ENCODE results near the gene BTN1A1. TPM values are rescaled to one million over a fixed set of nuclear protein-coding genes. Genes with fewer than 3 reads are reported as not detected.
A peak's percentile ranks its signal among the peaks of the same experiment; 100 is the strongest.

Gene BTN1A1
- polyA plus RNA-seq, 2 of the 4 experiments (the other 2 are of a cell fraction) = not detected

DNA sequence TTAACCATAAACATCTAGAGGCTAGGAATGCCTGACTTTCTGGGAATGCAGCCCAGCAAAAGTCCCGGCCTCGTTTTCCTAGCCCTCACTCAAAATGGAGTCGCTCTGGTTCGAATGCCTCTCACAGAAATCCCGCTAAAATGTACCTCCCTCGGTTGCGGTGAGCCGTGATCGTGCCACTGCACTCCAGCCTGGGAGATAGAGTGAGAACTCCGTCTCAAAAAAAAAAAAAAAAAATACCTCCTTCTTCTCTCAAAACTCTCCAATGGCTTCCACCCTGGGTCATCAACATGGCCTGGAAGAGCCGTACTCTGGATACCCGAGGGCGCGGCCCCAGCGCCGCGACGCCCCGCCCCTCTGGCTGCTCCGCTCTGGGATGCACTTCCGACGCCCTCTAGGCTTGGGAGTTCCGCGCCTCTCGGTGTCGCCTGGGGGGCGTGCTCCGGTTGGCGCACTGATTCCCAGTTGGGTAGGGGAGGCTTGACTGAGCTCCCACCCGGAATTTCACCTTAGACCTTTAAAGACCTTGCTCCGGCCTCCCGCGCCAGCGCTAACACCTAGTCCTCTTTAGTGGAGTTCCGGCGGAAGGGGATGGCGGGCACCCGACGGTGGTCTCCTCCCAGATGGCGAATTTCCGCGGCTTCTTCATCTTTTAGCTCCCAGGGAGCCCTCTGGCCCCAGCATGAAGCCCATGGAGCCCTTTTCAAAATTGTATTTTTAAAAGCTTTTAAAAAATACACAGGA is 50.3 kb downstream of the BTN1A1 start:
- CTCF ChIA-PET = interaction anchor here (0.6 to 1.2 kb wide), 2 partner anchors 209 to 623 kb away, joined by 3 to 6 read pairs; no protein-coding TSS in a partner anchor
- H3K4me2 ChIP-seq = peak overlapping the region; percentile 63
- WGBS (ENCODE audit: missing lambda C conversion rate) = 24% methylated on average over 24 of the region's 42 CpGs
- H3K4me1 ChIP-seq = no peaks in the 10 kb centered on the region
- POLR2A ChIA-PET = interaction anchor here (1.1 to 1.9 kb wide), 3 partner anchors 13 to 220 kb away, joined by 3 to 8 read pairs (median 3); partner anchors contain the start of gene HMGN4
- H3K4me3 ChIP-seq = peak overlapping the region; percentile 54
- H3K9me3 ChIP-seq = no peaks in the 10 kb centered on the region
- H3K27ac ChIP-seq = peak overlapping the region; percentile 75 to 87
- peak; percentile 69 to 84 for ATAC-seq
- peak in 1 of 2 experiments; percentile 79 for DNase-seq (ENCODE audit: low read depth in 1 of 2, low spot score in 1 of 2)
- no peak for FAIRE-seq
- TF ChIP-seq ESRRA (IDR thresholded peaks at IDR 0.05; ENCODE audit: borderline replicate concordance, low read length) (no peak), JUNB (IDR thresholded peaks at IDR 0.05) (no peak), CBX8 (IDR thresholded peaks at IDR 0.05) (no peak), RCOR1 (IDR thresholded peaks at IDR 0.05; ENCODE audit: low read depth, low read length) (no peak), TFCP2L1 (CRISPR knock-in tag; IDR thresholded peaks at IDR 0.05) (peak; percentile 64; the same call in 1 of the 2 replicates), FOXS1 (CRISPR knock-in tag; IDR thresholded peaks at IDR 0.05) (peak; percentile 93), GATA3 (IDR thresholded peaks at IDR 0.05; ENCODE audit: borderline replicate concordance) (no peak), FOSL2 (IDR thresholded peaks at IDR 0.05) (no peak), FOSL2 (CRISPR knock-in tag; IDR thresholded peaks at IDR 0.05) (no peak), MAFK (IDR thresholded peaks at IDR 0.05; ENCODE audit: partially characterized antibody) (no peak), ZSCAN20 (CRISPR knock-in tag; IDR thresholded peaks at IDR 0.05) (peak; percentile 96), HDAC2 (IDR thresholded peaks at IDR 0.05) (no peak), CHD4 (IDR thresholded peaks at IDR 0.05; ENCODE audit: borderline replicate concordance) (no peak), HOXA7 (CRISPR knock-in tag; IDR thresholded peaks at IDR 0.05) (peak; percentile 90), HOXB5 (CRISPR knock-in tag; IDR thresholded peaks at IDR 0.05) (peak; percentile 97), EP300 (IDR thresholded peaks at IDR 0.05) (no peak), HEYL (CRISPR knock-in tag; IDR thresholded peaks at IDR 0.05) (peak; percentile 99), SMC3 (IDR thresholded peaks at IDR 0.05) (no peak), TP53 (CRISPR knock-in tag; IDR thresholded peaks at IDR 0.05) (peak; percentile 86; the same call in 1 of the 2 replicates), JUN (IDR thresholded peaks at IDR 0.05) (peak in 1 of 2 experiments; percentile 41; a peak in 2 of 5 replicates), RFX5 (IDR thresholded peaks at IDR 0.05) (no peak), ZC3H11A (IDR thresholded peaks at IDR 0.05) (no peak)
- TF ChIP-seq, protein P1, sequence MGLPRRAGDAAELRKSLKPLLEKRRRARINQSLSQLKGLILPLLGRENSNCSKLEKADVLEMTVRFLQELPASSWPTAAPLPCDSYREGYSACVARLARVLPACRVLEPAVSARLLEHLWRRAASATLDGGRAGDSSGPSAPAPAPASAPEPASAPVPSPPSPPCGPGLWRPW (IDR thresholded peaks at IDR 0.05) = no peak
- TF ChIP-seq, protein P2, sequence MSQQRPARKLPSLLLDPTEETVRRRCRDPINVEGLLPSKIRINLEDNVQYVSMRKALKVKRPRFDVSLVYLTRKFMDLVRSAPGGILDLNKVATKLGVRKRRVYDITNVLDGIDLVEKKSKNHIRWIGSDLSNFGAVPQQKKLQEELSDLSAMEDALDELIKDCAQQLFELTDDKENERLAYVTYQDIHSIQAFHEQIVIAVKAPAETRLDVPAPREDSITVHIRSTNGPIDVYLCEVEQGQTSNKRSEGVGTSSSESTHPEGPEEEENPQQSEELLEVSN (IDR thresholded peaks at IDR 0.05; ENCODE audit: borderline replicate concordance, low read depth) = peak; percentile 42
- TF ChIP-seq, protein P3, sequence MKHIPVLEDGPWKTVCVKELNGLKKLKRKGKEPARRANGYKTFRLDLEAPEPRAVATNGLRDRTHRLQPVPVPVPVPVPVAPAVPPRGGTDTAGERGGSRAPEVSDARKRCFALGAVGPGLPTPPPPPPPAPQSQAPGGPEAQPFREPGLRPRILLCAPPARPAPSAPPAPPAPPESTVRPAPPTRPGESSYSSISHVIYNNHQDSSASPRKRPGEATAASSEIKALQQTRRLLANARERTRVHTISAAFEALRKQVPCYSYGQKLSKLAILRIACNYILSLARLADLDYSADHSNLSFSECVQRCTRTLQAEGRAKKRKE (CRISPR knock-in tag; IDR thresholded peaks at IDR 0.05; ENCODE audit: low read depth) = peak; percentile 99
- TF ChIP-seq, protein P4, sequence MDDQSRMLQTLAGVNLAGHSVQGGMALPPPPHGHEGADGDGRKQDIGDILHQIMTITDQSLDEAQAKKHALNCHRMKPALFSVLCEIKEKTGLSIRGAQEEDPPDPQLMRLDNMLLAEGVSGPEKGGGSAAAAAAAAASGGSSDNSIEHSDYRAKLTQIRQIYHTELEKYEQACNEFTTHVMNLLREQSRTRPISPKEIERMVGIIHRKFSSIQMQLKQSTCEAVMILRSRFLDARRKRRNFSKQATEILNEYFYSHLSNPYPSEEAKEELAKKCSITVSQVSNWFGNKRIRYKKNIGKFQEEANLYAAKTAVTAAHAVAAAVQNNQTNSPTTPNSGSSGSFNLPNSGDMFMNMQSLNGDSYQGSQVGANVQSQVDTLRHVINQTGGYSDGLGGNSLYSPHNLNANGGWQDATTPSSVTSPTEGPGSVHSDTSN (IDR thresholded peaks at IDR 0.05) = no peak
- TF ChIP-seq, protein P5, sequence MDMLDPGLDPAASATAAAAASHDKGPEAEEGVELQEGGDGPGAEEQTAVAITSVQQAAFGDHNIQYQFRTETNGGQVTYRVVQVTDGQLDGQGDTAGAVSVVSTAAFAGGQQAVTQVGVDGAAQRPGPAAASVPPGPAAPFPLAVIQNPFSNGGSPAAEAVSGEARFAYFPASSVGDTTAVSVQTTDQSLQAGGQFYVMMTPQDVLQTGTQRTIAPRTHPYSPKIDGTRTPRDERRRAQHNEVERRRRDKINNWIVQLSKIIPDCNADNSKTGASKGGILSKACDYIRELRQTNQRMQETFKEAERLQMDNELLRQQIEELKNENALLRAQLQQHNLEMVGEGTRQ (IDR thresholded peaks at IDR 0.05) = no peak
- TF ChIP-seq, protein P6, sequence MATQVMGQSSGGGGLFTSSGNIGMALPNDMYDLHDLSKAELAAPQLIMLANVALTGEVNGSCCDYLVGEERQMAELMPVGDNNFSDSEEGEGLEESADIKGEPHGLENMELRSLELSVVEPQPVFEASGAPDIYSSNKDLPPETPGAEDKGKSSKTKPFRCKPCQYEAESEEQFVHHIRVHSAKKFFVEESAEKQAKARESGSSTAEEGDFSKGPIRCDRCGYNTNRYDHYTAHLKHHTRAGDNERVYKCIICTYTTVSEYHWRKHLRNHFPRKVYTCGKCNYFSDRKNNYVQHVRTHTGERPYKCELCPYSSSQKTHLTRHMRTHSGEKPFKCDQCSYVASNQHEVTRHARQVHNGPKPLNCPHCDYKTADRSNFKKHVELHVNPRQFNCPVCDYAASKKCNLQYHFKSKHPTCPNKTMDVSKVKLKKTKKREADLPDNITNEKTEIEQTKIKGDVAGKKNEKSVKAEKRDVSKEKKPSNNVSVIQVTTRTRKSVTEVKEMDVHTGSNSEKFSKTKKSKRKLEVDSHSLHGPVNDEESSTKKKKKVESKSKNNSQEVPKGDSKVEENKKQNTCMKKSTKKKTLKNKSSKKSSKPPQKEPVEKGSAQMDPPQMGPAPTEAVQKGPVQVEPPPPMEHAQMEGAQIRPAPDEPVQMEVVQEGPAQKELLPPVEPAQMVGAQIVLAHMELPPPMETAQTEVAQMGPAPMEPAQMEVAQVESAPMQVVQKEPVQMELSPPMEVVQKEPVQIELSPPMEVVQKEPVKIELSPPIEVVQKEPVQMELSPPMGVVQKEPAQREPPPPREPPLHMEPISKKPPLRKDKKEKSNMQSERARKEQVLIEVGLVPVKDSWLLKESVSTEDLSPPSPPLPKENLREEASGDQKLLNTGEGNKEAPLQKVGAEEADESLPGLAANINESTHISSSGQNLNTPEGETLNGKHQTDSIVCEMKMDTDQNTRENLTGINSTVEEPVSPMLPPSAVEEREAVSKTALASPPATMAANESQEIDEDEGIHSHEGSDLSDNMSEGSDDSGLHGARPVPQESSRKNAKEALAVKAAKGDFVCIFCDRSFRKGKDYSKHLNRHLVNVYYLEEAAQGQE (IDR thresholded peaks at IDR 0.05) = no peak
- TF ChIP-seq, protein P7, sequence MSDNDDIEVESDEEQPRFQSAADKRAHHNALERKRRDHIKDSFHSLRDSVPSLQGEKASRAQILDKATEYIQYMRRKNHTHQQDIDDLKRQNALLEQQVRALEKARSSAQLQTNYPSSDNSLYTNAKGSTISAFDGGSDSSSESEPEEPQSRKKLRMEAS (IDR thresholded peaks at IDR 0.05) = peak; percentile 45; the same call in 1 of the 2 replicates
- TF ChIP-seq, protein P8, sequence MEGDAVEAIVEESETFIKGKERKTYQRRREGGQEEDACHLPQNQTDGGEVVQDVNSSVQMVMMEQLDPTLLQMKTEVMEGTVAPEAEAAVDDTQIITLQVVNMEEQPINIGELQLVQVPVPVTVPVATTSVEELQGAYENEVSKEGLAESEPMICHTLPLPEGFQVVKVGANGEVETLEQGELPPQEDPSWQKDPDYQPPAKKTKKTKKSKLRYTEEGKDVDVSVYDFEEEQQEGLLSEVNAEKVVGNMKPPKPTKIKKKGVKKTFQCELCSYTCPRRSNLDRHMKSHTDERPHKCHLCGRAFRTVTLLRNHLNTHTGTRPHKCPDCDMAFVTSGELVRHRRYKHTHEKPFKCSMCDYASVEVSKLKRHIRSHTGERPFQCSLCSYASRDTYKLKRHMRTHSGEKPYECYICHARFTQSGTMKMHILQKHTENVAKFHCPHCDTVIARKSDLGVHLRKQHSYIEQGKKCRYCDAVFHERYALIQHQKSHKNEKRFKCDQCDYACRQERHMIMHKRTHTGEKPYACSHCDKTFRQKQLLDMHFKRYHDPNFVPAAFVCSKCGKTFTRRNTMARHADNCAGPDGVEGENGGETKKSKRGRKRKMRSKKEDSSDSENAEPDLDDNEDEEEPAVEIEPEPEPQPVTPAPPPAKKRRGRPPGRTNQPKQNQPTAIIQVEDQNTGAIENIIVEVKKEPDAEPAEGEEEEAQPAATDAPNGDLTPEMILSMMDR (IDR thresholded peaks at IDR 0.05) = no peak
- TF ChIP-seq, protein P9, sequence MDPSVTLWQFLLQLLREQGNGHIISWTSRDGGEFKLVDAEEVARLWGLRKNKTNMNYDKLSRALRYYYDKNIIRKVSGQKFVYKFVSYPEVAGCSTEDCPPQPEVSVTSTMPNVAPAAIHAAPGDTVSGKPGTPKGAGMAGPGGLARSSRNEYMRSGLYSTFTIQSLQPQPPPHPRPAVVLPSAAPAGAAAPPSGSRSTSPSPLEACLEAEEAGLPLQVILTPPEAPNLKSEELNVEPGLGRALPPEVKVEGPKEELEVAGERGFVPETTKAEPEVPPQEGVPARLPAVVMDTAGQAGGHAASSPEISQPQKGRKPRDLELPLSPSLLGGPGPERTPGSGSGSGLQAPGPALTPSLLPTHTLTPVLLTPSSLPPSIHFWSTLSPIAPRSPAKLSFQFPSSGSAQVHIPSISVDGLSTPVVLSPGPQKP (IDR thresholded peaks at IDR 0.05; ENCODE audit: low read depth, low read length) = no peak
